HG03103 (cell line): ENCODE results near the gene SLC22A15.
"Not testable (repeated sequence)": the region's sequence is repeated elsewhere in the genome, so short reads cannot be mapped to it uniquely, and the experiment has no call there.

Experiments used
- ATAC-seq: cut with Tn5 transposase; IDR thresholded peaks from one replicate; pipeline ENCODE4 v1.9.1; 2021; ENCODE audit warnings: low read depth; ENCODE audit not compliant: unreplicated experiment

The SLC22A15 gene

DNA sequence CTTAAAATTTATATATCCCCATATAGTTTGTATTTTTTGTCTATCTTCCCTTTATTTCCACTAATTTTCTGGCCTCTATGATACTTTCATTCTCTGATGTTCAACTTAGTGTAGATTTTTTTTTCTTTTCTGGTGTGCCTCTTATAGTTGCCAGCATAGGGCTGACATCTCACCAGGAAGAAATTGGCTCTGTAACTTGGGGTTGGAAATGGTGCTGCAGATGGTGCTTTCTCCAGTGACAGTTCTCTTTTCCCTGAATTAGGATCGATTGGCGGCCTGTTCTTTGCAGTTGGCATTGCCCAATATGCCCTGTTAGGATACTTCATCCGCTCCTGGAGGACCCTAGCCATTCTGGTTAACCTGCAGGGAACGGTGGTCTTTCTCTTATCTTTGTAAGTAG, 50.3 kb downstream of the SLC22A15 start:
- no peak for ATAC-seq

DNA sequence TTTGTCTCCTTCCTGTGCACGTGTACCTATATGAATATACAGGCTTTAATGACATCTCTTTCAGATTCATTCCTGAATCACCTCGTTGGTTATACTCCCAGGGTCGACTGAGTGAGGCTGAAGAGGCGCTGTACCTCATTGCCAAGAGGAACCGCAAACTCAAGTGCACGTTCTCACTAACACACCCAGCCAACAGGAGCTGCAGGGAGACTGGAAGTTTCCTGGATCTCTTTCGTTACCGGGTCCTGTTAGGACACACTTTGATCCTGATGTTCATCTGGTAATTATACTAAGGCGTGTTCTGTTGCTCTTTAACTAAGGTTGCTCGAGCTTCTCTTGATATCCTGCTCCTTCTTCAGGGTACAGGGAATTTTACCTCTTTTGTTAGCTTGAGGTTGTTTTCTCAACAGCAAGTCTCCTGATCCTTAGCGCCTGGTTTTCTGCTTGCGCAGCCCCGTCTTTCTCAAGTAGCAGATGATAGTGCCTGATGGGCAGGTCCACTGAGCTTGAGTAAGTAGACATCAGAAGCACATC, 55.1 kb downstream of the SLC22A15 start:
- no peak for ATAC-seq

GRCh38 chr1:116033322-116033721, 57.0 kb downstream of the SLC22A15 start:
- no peak for ATAC-seq

DNA sequence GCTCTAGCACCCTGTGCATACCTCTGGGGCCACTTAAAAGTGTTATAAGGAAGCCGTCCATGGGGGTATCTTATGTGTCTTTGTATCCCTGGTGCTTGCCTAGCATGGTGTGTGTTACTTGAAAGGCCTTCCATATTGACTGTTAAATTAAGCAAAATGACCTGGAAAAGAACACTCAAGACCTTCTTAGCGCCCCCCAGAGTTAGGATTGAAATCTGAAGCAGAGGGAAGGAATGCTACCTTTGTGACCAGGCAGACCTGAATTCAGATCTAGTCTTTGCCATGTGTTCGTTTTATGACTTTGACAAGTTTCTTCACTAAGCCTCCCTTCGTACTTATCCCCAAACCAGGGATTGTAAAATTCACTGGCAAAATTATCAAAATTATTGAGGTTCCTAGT, 59.9 kb downstream of the SLC22A15 start:
- no peak for ATAC-seq

- no peak for ATAC-seq
Observed at GRCh38 chr1:116038679-116039078, 62.4 kb downstream of the SLC22A15 start.

GRCh38 chr1:116044071-116044470, 67.8 kb downstream of the SLC22A15 start:
- no peak for ATAC-seq

DNA sequence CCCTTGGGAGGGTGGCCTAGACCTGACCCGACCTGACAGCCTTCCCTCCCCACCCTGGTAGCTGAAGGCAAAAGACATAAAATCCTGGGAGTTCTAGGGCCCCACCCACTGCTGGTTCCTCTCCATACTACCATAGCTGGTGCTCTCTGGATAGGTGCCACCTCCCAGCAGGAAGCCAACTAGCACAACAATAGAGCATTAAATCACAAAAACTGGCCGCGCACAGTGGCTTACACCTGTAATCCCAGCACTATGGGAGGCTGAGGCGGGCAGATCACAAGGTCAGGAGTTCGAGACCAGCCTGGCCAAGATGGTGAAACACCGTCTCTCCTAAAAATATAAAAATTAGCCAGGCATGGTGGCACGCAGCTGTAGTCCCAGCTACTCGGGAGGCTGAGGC, 70.6 kb downstream of the SLC22A15 start:
- ATAC-seq, result not testable (repeated sequence)

DNA sequence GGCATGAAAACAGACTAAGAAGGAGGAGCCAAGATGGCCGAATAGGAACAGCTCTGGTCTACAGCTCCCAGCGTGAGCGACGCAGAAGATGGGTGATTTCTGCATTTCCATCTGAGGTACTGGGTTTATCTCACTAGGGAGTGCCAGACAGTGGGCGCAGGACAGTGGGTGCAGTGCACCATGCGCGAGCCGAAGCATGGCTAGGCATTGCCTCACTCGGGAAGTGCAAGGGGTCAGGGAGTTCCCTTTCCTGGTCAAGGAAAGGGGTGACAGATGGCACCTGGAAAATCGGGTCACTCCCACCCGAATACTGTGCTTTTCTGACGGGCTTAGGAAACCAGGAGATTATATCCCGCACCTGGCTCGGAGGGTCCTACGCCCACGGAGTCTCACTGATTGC, 75.6 kb downstream of the SLC22A15 start:
- not testable (repeated sequence) for ATAC-seq

DNA sequence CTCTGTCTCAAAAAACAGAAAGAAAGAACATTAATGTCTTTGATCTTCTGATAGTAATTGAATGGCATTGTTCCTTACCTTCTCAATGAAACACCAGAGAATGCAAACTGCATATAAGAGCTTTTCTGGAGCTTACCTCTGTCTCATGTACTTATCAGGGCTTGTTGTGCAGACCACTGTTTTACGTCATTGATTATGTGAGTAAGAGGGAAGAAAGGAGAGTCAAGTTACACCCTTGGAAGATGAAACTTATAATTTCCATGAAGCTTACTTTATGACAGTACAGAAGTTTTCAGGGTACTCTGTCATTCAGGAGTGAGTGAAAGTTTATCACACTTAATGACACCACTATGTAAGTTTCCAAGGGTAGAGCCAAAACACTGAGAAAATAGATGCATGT, 85.9 kb downstream of the SLC22A15 start:
- no peak for ATAC-seq

DNA sequence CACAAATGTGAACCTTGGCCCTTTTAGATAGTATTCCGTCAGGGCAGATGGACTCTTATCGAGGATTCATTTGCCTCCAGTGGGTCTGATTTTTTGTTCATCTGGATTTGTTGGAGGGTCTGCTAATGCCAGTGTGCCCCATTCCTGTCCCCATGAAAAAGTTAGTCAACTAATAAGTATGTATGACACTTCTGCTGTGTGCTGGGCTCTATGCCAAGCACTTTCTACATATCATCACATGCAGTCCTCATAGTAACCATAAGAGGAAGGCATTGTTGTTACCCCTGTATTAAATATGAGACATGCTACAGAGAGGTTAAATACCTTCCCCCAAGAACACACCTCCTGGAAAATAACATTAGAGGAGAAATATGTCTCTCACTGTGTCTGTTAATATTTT, 88.3 kb downstream of the SLC22A15 start:
- ATAC-seq, result no peak

GRCh38 chr1:116066868-116067565, 90.7 kb downstream of the SLC22A15 start:
- ATAC-seq, result no peak

GRCh38 chr1:116067566-116067890, 91.2 kb downstream of the SLC22A15 start:
- no peak for ATAC-seq

GRCh38 chr1:116075575-116075974, 99.3 kb downstream of the SLC22A15 start:
- ATAC-seq, result no peak

- ATAC-seq, result no peak
Observed at GRCh38 chr1:116075990-116076389, 99.7 kb downstream of the SLC22A15 start.

DNA sequence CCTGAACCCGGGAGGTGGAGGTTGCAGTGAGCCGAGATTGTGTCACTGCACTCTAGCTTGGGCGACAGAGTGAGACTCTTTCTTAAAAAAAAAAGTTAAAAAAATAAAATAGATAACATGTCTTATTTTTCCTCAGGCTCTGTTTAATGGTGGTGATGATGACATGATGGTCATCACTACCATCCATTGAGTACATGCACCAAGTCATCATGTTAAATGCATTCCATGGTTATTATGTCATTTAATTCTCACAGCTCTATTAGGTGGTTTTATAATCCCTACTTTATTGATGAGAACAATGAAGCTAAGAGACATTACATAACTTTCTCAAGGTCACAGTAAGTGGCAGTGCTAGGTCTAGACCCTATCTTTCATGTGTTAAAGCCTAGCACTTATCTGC, 100.5 kb downstream of the SLC22A15 start:
- ATAC-seq, result no peak

GRCh38 chr1:116078699-116079223, 102.4 kb downstream of the SLC22A15 start:
- ATAC-seq, result no peak

- ATAC-seq, result no peak
Observed at GRCh38 chr1:116087628-116088027, 111.3 kb downstream of the SLC22A15 start.

DNA sequence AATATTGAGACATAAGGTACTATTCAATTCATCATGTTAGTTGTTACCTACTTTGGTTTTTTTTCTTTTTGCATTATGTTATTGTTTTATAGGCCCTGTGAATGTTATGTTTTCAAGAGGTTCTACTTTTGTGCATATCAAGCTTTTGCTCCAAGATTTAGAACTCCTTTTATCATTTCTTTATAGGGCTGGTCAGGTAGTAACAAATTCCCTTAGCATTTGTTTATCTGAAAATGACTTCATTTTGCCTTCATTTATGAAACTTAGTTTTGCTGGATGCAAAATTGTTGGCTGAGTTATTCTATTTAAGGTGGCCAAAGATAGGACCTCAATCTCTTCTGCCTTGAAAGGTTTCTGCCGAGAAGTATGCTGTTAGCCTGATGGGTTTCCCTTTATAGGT, 113.6 kb downstream of the SLC22A15 start:
- no peak for ATAC-seq

- ATAC-seq, result no peak
Observed at GRCh38 chr1:116091083-116091482, 114.8 kb downstream of the SLC22A15 start.

DNA sequence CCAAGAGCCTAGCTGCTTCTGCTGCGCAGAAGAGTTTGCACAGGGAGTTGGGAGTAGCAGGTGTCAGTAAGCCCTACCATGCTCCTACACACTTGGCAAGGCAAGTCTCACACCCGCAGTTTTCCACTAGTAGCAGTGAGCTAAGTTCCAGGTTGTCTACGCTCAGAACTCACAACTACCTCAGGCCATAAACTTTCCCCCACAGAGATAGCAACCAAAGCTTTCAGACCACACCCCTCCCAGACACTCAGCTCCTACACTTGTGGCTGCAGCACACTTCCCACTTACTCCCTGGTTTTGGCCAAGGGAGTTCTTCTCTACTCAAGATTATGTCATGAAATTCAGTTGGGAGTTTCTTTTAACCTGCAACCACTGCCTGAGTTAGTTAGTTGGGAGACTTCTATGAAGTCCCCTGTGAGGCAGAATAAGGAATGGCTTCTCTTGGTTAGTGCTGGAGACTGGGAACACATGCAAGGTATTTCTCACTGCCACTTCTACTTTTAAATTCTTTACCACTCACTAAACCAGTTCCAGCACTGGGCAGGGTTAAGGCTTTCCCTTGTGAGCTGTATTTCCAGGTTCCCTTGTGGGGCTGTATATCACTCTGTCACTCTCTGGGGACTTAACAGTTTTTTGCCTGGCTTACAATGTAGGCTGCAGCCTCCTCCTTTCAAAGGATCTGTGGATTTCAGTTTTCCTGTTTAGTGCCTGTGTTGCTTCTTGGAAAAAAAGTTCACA, 116.6 kb downstream of the SLC22A15 start:
- ATAC-seq, result no peak

DNA sequence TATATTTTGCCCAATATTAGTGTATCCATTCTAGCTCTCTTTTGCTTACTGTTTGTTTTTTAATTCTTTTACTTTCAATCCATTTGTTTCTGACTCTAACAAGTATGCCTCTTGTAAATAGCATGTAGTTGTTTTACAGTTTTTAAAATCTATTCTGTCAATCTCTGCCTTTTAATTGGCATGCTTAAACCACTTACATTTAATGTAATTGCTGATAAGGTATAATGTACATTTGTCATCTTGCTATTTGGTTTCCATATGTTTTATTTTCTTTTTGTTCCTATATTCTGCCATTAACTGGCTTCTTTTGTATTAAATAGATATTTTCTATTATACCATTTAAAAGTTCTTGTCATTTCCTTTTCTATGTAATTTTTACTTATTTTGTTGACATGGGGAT, 118.7 kb downstream of the SLC22A15 start:
- ATAC-seq, result no peak
